ENCODE results near the gene DHX35. TPM values are rescaled to one million over a fixed set of nuclear protein-coding genes. Genes with fewer than 3 reads are reported as not detected.

The DHX35 gene
- total and polyA plus RNA-seq, 2 experiments from 2014 or later, result 8.3 to 25.9 TPM

DNA sequence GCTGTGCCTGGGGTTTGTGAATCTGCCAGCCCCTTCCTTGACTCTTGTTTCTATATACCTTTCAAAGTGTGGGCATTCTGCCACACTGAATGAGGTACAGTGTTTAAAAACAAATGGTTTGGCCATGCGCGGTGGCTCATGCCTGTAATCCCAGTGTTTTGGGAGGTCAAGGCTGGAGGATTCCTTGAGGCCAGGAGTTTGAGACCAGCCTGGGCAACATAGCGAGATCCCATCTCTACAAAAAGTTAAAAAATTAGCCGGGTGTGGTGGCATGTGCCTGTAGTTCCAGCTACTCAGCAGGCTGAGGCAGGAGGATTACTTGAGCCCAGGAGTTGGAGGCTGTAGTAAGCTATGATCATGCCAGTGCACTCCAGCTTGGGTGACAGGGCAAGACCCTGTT is 30.2 kb upstream of the DHX35 start:
- no peak for DNase-seq (ENCODE audit: low spot score)
- TF ChIP-seq STAT1 (IDR thresholded peaks at IDR 0.05; ENCODE audit: unreplicated experiment) (no peak), REST (IDR thresholded peaks at IDR 0.05; ENCODE audit: unreplicated experiment) (no peak), EZH2 (IDR thresholded peaks at IDR 0.05; ENCODE audit: low read depth, unreplicated experiment) (no peak), NANOG (IDR thresholded peaks at IDR 0.05; ENCODE audit: borderline replicate concordance) (no peak), CTCF (conservative IDR thresholded peaks at IDR 0.05; ENCODE audit: low read depth in 2 of 2) (no peak), ZNF114 (CRISPR knock-in tag; IDR thresholded peaks at IDR 0.05) (no peak), EZH2phosphoT487 (IDR thresholded peaks at IDR 0.05; ENCODE audit: unreplicated experiment) (no peak), ZNF331 (CRISPR knock-in tag; IDR thresholded peaks at IDR 0.05; ENCODE audit: low read depth) (no peak), POLR2AphosphoS5 (IDR thresholded peaks at IDR 0.05; ENCODE audit: low read depth) (no peak), JUNB (IDR thresholded peaks at IDR 0.05; ENCODE audit: unreplicated experiment) (no peak), ETS1 (IDR thresholded peaks at IDR 0.05) (no peak), CREB1 (CRISPR knock-in tag; IDR thresholded peaks at IDR 0.05; ENCODE audit: low read depth) (no peak)
- TF ChIP-seq, protein P1, sequence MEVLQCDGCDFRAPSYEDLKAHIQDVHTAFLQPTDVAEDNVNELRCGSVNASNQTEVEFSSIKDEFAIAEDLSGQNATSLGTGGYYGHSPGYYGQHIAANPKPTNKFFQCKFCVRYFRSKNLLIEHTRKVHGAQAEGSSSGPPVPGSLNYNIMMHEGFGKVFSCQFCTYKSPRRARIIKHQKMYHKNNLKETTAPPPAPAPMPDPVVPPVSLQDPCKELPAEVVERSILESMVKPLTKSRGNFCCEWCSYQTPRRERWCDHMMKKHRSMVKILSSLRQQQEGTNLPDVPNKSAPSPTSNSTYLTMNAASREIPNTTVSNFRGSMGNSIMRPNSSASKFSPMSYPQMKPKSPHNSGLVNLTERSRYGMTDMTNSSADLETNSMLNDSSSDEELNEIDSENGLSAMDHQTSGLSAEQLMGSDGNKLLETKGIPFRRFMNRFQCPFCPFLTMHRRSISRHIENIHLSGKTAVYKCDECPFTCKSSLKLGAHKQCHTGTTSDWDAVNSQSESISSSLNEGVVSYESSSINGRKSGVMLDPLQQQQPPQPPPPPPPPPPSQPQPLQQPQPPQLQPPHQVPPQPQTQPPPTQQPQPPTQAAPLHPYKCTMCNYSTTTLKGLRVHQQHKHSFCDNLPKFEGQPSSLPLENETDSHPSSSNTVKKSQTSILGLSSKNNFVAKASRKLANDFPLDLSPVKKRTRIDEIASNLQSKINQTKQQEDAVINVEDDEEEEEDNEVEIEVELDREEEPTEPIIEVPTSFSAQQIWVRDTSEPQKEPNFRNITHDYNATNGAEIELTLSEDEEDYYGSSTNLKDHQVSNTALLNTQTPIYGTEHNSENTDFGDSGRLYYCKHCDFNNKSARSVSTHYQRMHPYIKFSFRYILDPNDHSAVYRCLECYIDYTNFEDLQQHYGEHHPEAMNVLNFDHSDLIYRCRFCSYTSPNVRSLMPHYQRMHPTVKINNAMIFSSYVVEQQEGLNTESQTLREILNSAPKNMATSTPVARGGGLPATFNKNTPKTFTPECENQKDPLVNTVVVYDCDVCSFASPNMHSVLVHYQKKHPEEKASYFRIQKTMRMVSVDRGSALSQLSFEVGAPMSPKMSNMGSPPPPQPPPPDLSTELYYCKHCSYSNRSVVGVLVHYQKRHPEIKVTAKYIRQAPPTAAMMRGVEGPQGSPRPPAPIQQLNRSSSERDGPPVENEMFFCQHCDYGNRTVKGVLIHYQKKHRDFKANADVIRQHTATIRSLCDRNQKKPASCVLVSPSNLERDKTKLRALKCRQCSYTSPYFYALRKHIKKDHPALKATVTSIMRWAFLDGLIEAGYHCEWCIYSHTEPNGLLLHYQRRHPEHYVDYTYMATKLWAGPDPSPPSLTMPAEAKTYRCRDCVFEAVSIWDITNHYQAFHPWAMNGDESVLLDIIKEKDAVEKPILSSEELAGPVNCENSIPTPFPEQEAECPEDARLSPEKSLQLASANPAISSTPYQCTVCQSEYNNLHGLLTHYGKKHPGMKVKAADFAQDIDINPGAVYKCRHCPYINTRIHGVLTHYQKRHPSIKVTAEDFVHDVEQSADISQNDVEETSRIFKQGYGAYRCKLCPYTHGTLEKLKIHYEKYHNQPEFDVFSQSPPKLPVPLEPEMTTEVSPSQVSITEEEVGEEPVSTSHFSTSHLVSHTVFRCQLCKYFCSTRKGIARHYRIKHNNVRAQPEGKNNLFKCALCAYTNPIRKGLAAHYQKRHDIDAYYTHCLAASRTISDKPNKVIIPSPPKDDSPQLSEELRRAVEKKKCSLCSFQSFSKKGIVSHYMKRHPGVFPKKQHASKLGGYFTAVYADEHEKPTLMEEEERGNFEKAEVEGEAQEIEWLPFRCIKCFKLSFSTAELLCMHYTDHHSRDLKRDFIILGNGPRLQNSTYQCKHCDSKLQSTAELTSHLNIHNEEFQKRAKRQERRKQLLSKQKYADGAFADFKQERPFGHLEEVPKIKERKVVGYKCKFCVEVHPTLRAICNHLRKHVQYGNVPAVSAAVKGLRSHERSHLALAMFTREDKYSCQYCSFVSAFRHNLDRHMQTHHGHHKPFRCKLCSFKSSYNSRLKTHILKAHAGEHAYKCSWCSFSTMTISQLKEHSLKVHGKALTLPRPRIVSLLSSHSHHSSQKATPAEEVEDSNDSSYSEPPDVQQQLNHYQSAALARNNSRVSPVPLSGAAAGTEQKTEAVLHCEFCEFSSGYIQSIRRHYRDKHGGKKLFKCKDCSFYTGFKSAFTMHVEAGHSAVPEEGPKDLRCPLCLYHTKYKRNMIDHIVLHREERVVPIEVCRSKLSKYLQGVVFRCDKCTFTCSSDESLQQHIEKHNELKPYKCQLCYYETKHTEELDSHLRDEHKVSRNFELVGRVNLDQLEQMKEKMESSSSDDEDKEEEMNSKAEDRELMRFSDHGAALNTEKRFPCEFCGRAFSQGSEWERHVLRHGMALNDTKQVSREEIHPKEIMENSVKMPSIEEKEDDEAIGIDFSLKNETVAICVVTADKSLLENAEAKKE (CRISPR knock-in tag; IDR thresholded peaks at IDR 0.05), result no peak
- H3K27ac ChIP-seq (ENCODE audit: low read depth), result no peak overlapping the region
- peaks cover 89% of the 10 kb centered on the region for H4K20me1 ChIP-seq (replicated peaks; ENCODE audit: insufficient read depth)
- Mint-ChIP-seq H3K27ac (no peak overlapping the region), H3K4me1 (peaks cover 44% of the 10 kb centered on the region), H3K4me3 (no peak overlapping the region), H3K36me3 (ENCODE audit: low read depth) (peaks cover 32% of the 10 kb centered on the region), H3K27me3 (ENCODE audit: insufficient read depth, low read depth, poor library complexity) (peaks cover 14% of the 10 kb centered on the region), H3K9me3 (no peaks in the 10 kb centered on the region)
- H3K4me1 ChIP-seq (ENCODE audit: insufficient read depth), result peaks cover 29% of the 10 kb centered on the region
- no peak overlapping the region for H2AFZ ChIP-seq
- no peaks in the 10 kb centered on the region; the same call in 1 of the 2 replicates for H3K36me3 ChIP-seq (ENCODE audit: insufficient read depth)
- 0 out of 2 replicates have a peak overlapping the region, but pooled peaks have one; percentile 43 for H3K4me2 ChIP-seq
- no peak overlapping the region for H3K4me3 ChIP-seq
- H3F3A ChIP-seq (replicated peaks; ENCODE audit: low read depth), result no peaks in the 10 kb centered on the region
- no peaks in the 10 kb centered on the region for H3K27me3 ChIP-seq (ENCODE audit: insufficient read depth)
- peaks cover 100% of the 10 kb centered on the region for H3K79me2 ChIP-seq (replicated peaks; ENCODE audit: insufficient read depth)
- ATAC-seq, result no peak
- H3K9me2 ChIP-seq (ENCODE audit: insufficient read depth), result no peaks in the 10 kb centered on the region
